ENCODE results near the gene VSTM4.

Gene VSTM4

DNA sequence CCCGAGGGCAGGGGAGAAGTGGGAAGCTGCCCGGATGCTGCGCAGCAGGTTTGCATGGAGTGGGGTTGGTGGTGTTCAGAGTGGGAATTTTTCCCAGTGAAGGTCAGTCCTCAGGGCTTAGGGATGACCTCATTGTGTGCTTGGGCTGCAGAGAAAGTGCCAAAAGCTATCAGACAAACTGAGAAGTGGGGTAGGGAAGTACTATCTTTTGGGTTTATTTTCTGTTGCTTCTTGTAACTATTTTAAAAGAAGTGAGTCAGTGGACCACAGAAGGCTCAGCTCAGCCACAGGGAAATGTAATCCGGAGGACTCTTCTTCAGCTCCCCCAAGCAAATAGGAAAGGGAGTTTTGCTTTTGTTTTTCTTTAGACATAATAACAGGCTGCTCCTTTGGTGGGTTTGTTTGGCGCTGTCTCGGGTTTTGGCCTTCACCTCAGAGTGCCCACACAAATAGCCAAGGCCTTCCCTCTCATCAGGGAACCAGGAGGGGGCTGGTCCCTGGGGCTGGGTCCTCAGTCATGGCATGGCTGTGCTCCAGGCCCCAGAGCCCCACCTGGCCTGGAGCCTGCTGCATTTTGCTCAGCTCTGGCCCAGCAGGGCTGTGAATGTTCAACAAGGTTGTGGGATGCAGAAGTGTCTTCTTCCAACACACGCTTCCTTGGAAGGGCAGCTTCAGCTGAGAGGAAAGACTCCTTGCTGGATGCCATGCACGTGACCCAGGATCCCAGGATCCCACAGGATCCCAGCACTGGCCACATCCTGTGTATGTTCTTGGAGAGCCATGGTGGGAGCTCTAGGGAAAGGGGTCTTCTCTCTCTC lies 23.9 kb upstream of the VSTM4 start:
- no peaks in the 10 kb centered on the region for H3K36me3 ChIP-seq (ENCODE audit: insufficient read depth, low read length)
- no peaks in the 10 kb centered on the region for H3K79me2 ChIP-seq (ENCODE audit: insufficient read depth, low read length)
- H2AFZ ChIP-seq (ENCODE audit: low read length), result no peak overlapping the region
- TF ChIP-seq CTCF (conservative IDR thresholded peaks at IDR 0.05; ENCODE audit: low read length) (no peak), EZH2phosphoT487 (IDR thresholded peaks at IDR 0.05; ENCODE audit: borderline replicate concordance) (no peak)
- no peaks in the 10 kb centered on the region for H3K27me3 ChIP-seq (ENCODE audit: insufficient read depth, low read length, poor library complexity, severe bottlenecking)
- no peaks in the 10 kb centered on the region for H3K4me1 ChIP-seq (ENCODE audit: insufficient read depth, low read length, poor library complexity, severe bottlenecking)
- H3F3A ChIP-seq (ENCODE audit: low read depth), result no peaks in the 10 kb centered on the region
- no peaks in the 10 kb centered on the region for H3K9me2 ChIP-seq (replicated peaks; ENCODE audit: low read depth, low read length)
- H3K4me3 ChIP-seq (ENCODE audit: low read length, poor library complexity, severe bottlenecking), result no peak overlapping the region
- H3K4me2 ChIP-seq (ENCODE audit: low read depth, low read length, poor library complexity, severe bottlenecking), result no peak overlapping the region
- no peaks in the 10 kb centered on the region for H4K20me1 ChIP-seq (ENCODE audit: insufficient read depth, low read length, poor library complexity, severe bottlenecking)
- H3K9ac ChIP-seq (ENCODE audit: low read depth, low read length, poor library complexity, severe bottlenecking), result no peak overlapping the region
- H3K9me3 ChIP-seq (ENCODE audit: insufficient read depth, low read depth, low read length), result no peaks in the 10 kb centered on the region; the same call in 1 of the 2 replicates

DNA sequence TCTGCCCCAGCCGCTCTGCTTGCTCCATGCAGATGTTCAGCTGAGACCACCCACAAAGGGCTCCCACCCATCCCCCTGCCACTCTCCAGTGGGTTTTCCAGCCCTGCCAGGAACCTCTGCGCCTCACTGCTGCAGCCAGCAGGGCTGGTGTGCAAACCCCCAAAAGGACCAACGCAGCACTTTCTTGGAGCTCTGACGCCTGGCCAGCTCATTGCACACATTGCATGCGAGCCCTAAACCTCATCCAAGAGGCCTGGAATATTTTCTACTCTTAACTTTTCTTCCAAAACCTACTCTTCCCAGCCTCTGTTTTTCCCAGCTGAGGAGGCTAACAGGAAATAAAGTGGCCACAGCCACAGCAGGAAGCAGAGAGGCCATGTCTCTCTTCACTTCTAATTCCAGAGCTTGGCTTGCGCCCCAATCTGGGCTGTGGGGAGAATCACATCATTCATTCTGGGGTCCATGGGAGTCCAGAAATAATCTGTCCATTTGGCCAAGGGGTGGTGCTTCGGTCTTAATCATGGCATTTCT lies 23.1 kb upstream of the VSTM4 start:
- Histone ChIP-seq H3K4me2 (ENCODE audit: low read depth, low read length, poor library complexity, severe bottlenecking) (no peak overlapping the region), H2AFZ (ENCODE audit: low read length) (no peak overlapping the region), H3K4me1 (ENCODE audit: insufficient read depth, low read length, poor library complexity, severe bottlenecking) (no peaks in the 10 kb centered on the region), H3K27me3 (ENCODE audit: insufficient read depth, low read length, poor library complexity, severe bottlenecking) (no peaks in the 10 kb centered on the region), H3K4me3 (ENCODE audit: low read length, poor library complexity, severe bottlenecking) (no peak overlapping the region), H3F3A (ENCODE audit: low read depth) (no peaks in the 10 kb centered on the region), H3K9me2 (replicated peaks; ENCODE audit: low read depth, low read length) (no peaks in the 10 kb centered on the region), H3K9ac (ENCODE audit: low read depth, low read length, poor library complexity, severe bottlenecking) (no peak overlapping the region), H4K20me1 (ENCODE audit: insufficient read depth, low read length, poor library complexity, severe bottlenecking) (no peaks in the 10 kb centered on the region), H3K79me2 (ENCODE audit: insufficient read depth, low read length) (no peaks in the 10 kb centered on the region), H3K9me3 (ENCODE audit: insufficient read depth, low read depth, low read length) (no peaks in the 10 kb centered on the region; the same call in 1 of the 2 replicates), H3K36me3 (ENCODE audit: insufficient read depth, low read length) (no peaks in the 10 kb centered on the region)
- TF ChIP-seq CTCF (conservative IDR thresholded peaks at IDR 0.05; ENCODE audit: low read length) (no peak), EZH2phosphoT487 (IDR thresholded peaks at IDR 0.05; ENCODE audit: borderline replicate concordance) (no peak)

GRCh38 chr10:49136525-49136924 lies 21.2 kb upstream of the VSTM4 start:
- no peaks in the 10 kb centered on the region for H3K9me2 ChIP-seq (replicated peaks; ENCODE audit: low read depth, low read length)
- H3F3A ChIP-seq (ENCODE audit: low read depth), result no peaks in the 10 kb centered on the region
- H3K9me3 ChIP-seq (ENCODE audit: insufficient read depth, low read depth, low read length), result no peaks in the 10 kb centered on the region; the same call in 1 of the 2 replicates
- no peak overlapping the region for H3K9ac ChIP-seq (ENCODE audit: low read depth, low read length, poor library complexity, severe bottlenecking)
- TF ChIP-seq CTCF (conservative IDR thresholded peaks at IDR 0.05; ENCODE audit: low read length), result no peak
- TF ChIP-seq EZH2phosphoT487 (IDR thresholded peaks at IDR 0.05; ENCODE audit: borderline replicate concordance), result no peak
- no peak overlapping the region for H2AFZ ChIP-seq (ENCODE audit: low read length)
- H3K36me3 ChIP-seq (ENCODE audit: insufficient read depth, low read length), result no peaks in the 10 kb centered on the region
- H3K27me3 ChIP-seq (ENCODE audit: insufficient read depth, low read length, poor library complexity, severe bottlenecking), result no peaks in the 10 kb centered on the region
- no peak overlapping the region for H3K4me3 ChIP-seq (ENCODE audit: low read length, poor library complexity, severe bottlenecking)
- no peaks in the 10 kb centered on the region for H4K20me1 ChIP-seq (ENCODE audit: insufficient read depth, low read length, poor library complexity, severe bottlenecking)
- no peaks in the 10 kb centered on the region for H3K79me2 ChIP-seq (ENCODE audit: insufficient read depth, low read length)
- no peak overlapping the region for H3K4me2 ChIP-seq (ENCODE audit: low read depth, low read length, poor library complexity, severe bottlenecking)
- no peaks in the 10 kb centered on the region for H3K4me1 ChIP-seq (ENCODE audit: insufficient read depth, low read length, poor library complexity, severe bottlenecking)

Measured in Loucy (cell line).